K562 (cell line): ENCODE measurements around the gene PPM1E. TPM values are rescaled to one million over a fixed set of nuclear protein-coding genes. Genes with fewer than 3 reads are reported as not detected.

Source experiments
- ATAC-seq: fragments of 200-7000 bp; cut with Tn5 transposase; 3 replicates; pipeline ENCODE4 v1.9.1; 2020; ENCODE audit warnings: moderate library complexity
- BruUV-seq: library from RNA; stranded (reverse); fragments of 400-500 nt; replicated peaks from 2 replicates; lab custom pipeline; 2021; lab: Mats Ljungman, UMichigan
- CTCF ChIA-PET: fragments of 300-600 bp; formaldehyde crosslinking; extraction: SDS; loops from one replicate; lab custom pipeline; 2021; ENCODE audit warnings: low intra/inter-chr PET ratio; lab: Yijun Ruan, JAX
- POLR2A ChIA-PET: fragments of 300-600, 350-650 bp; sonication (Branson Sonifier 250); formaldehyde crosslinking; extraction: SDS; loops from one replicate; lab custom pipeline; 2021; ENCODE audit warnings: antibody characterized with exemption, inconsistent platforms; lab: Yijun Ruan, JAX
- DNase-seq, 4 experiments: peaks; one replicate each; pipeline versions ENCODE4 v3.0.0 to v3.0.0-alpha.2; 2011 to 2018; ENCODE audit warnings: low spot score in 3 of 4, mixed read lengths in 3 of 4; ENCODE audit errors: extremely low read depth in 1 of 4
- FAIRE-seq: peaks from 2 replicates; lab custom pipeline; 2011; peaks lifted over from hg19 to GRCh38; lab: Jason Lieb, UNC
- H2AFZ ChIP-seq: 2 replicates; pipeline ENCODE4 v1.6.0; 2011; ENCODE audit warnings: low read depth, low read length, control low read depth, inconsistent platforms
- H3K27ac ChIP-seq: fragments of 200-600 bp; 3 replicates; pipeline ENCODE4 v1.8.0; 2011; ENCODE audit warnings: low read depth, mild to moderate bottlenecking, control low read depth, inconsistent platforms, low read length, moderate library complexity, mixed read lengths; ENCODE audit errors: extremely low read depth
- H3K27me3 ChIP-seq, 2 experiments: fragments of 300-600 bp in 1 of 2; 2 replicates in 1 of 2; 3 replicates in 1 of 2; pipeline versions ENCODE4 v1.6.0 to v1.8.0; 2011; ENCODE audit warnings: inconsistent platforms in 2 of 2, low read length in 2 of 2, mild to moderate bottlenecking in 1 of 2, mixed read lengths in 1 of 2, moderate library complexity in 1 of 2; ENCODE audit not compliant: control insufficient read depth in 2 of 2, insufficient read depth in 2 of 2
- H3K36me3 ChIP-seq: fragments of 300-600 bp; 3 replicates; pipeline ENCODE4 v1.8.0; 2011; ENCODE audit warnings: mild to moderate bottlenecking, low read length, inconsistent platforms; ENCODE audit not compliant: control insufficient read depth, insufficient read depth
- H3K4me1 ChIP-seq, 2 experiments: fragments of 200-600 bp in 1 of 2; replicated peaks in 1 of 2; 2 replicates in 1 of 2; 3 replicates in 1 of 2; pipeline versions ENCODE4 v1.5.1 to v1.8.0; 2011; ENCODE audit warnings: inconsistent platforms in 2 of 2, low read length in 2 of 2, mild to moderate bottlenecking in 1 of 2, mixed read lengths in 1 of 2, moderate library complexity in 1 of 2; ENCODE audit not compliant: control insufficient read depth in 2 of 2, insufficient read depth in 2 of 2
- H3K4me2 ChIP-seq: 2 replicates; pipeline ENCODE4 v1.6.1; 2011; ENCODE audit warnings: low read length, control low read depth, inconsistent platforms, mixed read lengths; ENCODE audit not compliant: insufficient read depth
- H3K4me3 ChIP-seq: fragments of 200-600 bp; sonication (generic), shearing (Covaris generic); 2 replicates; pipeline ENCODE4 v1.5.1; 2016; ENCODE audit warnings: control low read depth, inconsistent platforms
- H3K79me2 ChIP-seq: fragments of 200-600 bp; 3 replicates; pipeline ENCODE4 v1.8.0; 2011; ENCODE audit warnings: low read length, inconsistent platforms; ENCODE audit not compliant: control insufficient read depth, insufficient read depth
- H3K9ac ChIP-seq, 2 experiments: 2 replicates each; pipeline versions ENCODE4 v1.6.0 to v1.6.1; 2011; ENCODE audit warnings: low read depth in 2 of 2, low read length in 2 of 2, control low read depth in 1 of 2, inconsistent platforms in 1 of 2, mild to moderate bottlenecking in 1 of 2, mixed read lengths in 1 of 2; ENCODE audit not compliant: insufficient read depth in 1 of 2
- H3K9me1 ChIP-seq: one replicate; pipeline ENCODE4 v1.6.0; 2011; ENCODE audit warnings: inconsistent platforms, mild to moderate bottlenecking, low read length, moderate library complexity; ENCODE audit not compliant: control insufficient read depth, insufficient read depth
- H3K9me3 ChIP-seq: replicated peaks from 2 replicates; pipeline ENCODE4 v1.5.1; 2011; ENCODE audit warnings: low read depth, low read length, inconsistent platforms; ENCODE audit not compliant: control insufficient read depth, insufficient read depth
- H4K20me1 ChIP-seq: replicated peaks from 2 replicates; pipeline ENCODE4 v1.6.1; 2011; ENCODE audit warnings: low read length, inconsistent platforms, mixed read lengths; ENCODE audit not compliant: control insufficient read depth, insufficient read depth
- BCOR ChIP-seq: fragments of 450-650 bp; IDR thresholded peaks from 2 replicates; pipeline ENCODE4 v1.6.1; 2016
- HDGF ChIP-seq: fragments of 450-650 bp; IDR thresholded peaks from 2 replicates; pipeline ENCODE4 v1.6.1; 2016
- KHSRP ChIP-seq: fragments of 450-650 bp; IDR thresholded peaks from 2 replicates; pipeline ENCODE4 v1.6.1; 2017
- RFX1 ChIP-seq: fragments of 450-650 bp; IDR thresholded peaks from 2 replicates; pipeline ENCODE4 v1.6.1; 2016; ENCODE audit warnings: mild to moderate bottlenecking, moderate library complexity
- SIRT6 ChIP-seq: IDR thresholded peaks from one replicate; pipeline ENCODE4 v1.6.1; 2012; ENCODE audit warnings: low read depth, mild to moderate bottlenecking, control low read depth, inconsistent platforms, low read length, moderate library complexity
- SNRNP70 ChIP-seq: fragments of 200-400 bp; formaldehyde crosslinking; optimal IDR thresholded peaks from 2 replicates; pipeline ENCODE3; 2017; ENCODE audit warnings: low read depth, low read length
- ZNF561 ChIP-seq: fragments of 450-650 bp; formaldehyde crosslinking; conservative IDR thresholded peaks from 2 replicates; pipeline ENCODE4 v1.4.0; 2020; ENCODE audit warnings: mild to moderate bottlenecking, moderate library complexity
- WGBS: fragments of 100-300 bp; shearing (Covaris generic); methylation state at CpG from one replicate; pipeline ENCODE4 v1.1.6; 2016; ENCODE audit warnings: low coverage, mixed read lengths; ENCODE audit not compliant: insufficient coverage; ENCODE audit errors: missing lambda C conversion rate; 5-methylcytosine and 5-hydroxymethylcytosine counted together
- in situ Hi-C: fragments of 300-500 bp; cut with MboI; formaldehyde crosslinking; loops from 4 replicates; pipeline ENCODE4 v1.15.0; 2018; ENCODE audit warnings: inconsistent platforms, mixed read lengths
- intact Hi-C: fragments of 100-400 bp; cut with micrococcal nuclease; formaldehyde crosslinking; loops from 2 replicates; pipeline ENCODE4 v1.14.2; 2022
- polyA plus RNA-seq, 8 experiments: library from polyadenylated mRNA; depleted of rRNA in 4 of 8; stranded (reverse) in 5 of 8; unstranded in 3 of 8; fragments of >200 nt; fragmentation: Nextera tagmentation in 2 of 8; fragmentation: Illumina TruSeq in 1 of 8; extraction: Ambion mirVana in 2 of 8; extraction: Trizol in 1 of 8; gene quantifications; 2 replicates each; pipeline versions ENCODE4 v1.2.1 to v1.2.3, GENCODE V29; 2011 to 2014; ENCODE audit warnings: inconsistent platforms in 1 of 8, missing spikeins in 1 of 8
- total RNA-seq, 7 experiments: library from RNA; depleted of rRNA in 6 of 7; stranded (reverse); fragments of >200 nt in 6 of 7; fragmentation: Illumina TruSeq in 2 of 7; extraction: Trizol in 2 of 7; gene quantifications; 2 replicates each; pipeline versions ENCODE4 v1.2.1 to v1.2.3, GENCODE V29; 2011 to 2021; ENCODE audit warnings: low replicate concordance in 1 of 7
- TF ChIP-seq, protein P1 (sequence below), 3 experiments: fragments of 200-800 bp in 1 of 3; fragments of 250-450 bp in 1 of 3; fragments of 450-650 bp in 1 of 3; sonication (Bioruptor Pico) in 1 of 3; sonication (Bioruptor generic) in 1 of 3; formaldehyde crosslinking in 1 of 3; IDR thresholded peaks; 2 replicates each; pipeline versions ENCODE4 v1.6.1 to v1.8.0; 2016 to 2022; ENCODE audit warnings: mild to moderate bottlenecking in 2 of 3, missing genetic modification characterization in 2 of 3, missing compliant biosample characterization in 1 of 3, moderate library complexity in 1 of 3
- TF ChIP-seq, protein P2 (sequence below): fragments of 250-450 bp; sonication (Bioruptor Pico); IDR thresholded peaks from 2 replicates; pipeline ENCODE4 v1.5.0; 2021; ENCODE audit warnings: mild to moderate bottlenecking, moderate library complexity
- TF ChIP-seq, protein P3 (sequence below): fragments of 250-450 bp; sonication (Bioruptor Pico); IDR thresholded peaks from 2 replicates; pipeline ENCODE4 v1.5.1; 2021; ENCODE audit warnings: mild to moderate bottlenecking
- TF ChIP-seq, protein P4 (sequence below): sonication (generic); formaldehyde crosslinking; IDR thresholded peaks from 2 replicates; pipeline ENCODE4 v1.8.1; 2023; ENCODE audit warnings: mild to moderate bottlenecking, missing genetic modification reagents
- TF ChIP-seq, protein P5 (sequence below): fragments of 450-650 bp; formaldehyde crosslinking; IDR thresholded peaks from 2 replicates; pipeline ENCODE4 v1.4.0; 2022; ENCODE audit warnings: mild to moderate bottlenecking, moderate library complexity

Gene PPM1E
- total and polyA plus RNA-seq, 9 of the 15 experiments (the other 6 are each of a cell fraction or from before 2014, with no cell fraction given) = 1.0 to 5.7 (median 4.7) TPM

DNA sequence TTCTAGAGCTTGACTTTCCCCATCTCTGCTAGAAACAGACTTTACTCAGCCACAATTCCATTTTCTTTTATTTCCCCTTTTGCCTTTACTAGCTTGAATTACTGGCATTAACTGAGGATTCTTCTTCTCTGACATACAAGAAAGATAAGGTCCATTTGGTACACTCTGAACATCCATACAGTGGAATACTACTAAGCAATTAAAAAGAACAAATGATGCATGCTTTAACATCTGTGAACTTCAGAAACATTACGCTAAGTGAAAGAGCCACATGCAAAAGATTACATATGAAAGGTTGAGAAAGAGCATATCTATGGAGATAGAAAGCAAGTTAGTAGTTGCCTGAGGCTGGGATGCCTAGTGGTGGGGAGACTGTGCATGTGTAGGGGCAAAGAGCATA lies 130.9 kb downstream of the PPM1E start:
- H3K9me3 ChIP-seq = peaks cover 2% of the 10 kb centered on the region; the same call in 1 of the 2 replicates
- no peak overlapping the region for H2AFZ ChIP-seq
- no peaks in the 10 kb centered on the region for H3K27me3 ChIP-seq
- intact Hi-C loops = no loop called here
- H3K36me3 ChIP-seq = no peaks in the 10 kb centered on the region
- no peaks in the 10 kb centered on the region for H3K79me2 ChIP-seq
- 11% methylated on average over 1 of the region's 1 CpG for WGBS
- no peak overlapping the region for H3K9ac ChIP-seq
- H3K4me1 ChIP-seq = no peaks in the 10 kb centered on the region
- ATAC-seq = no peak
- DNase-seq = no peak
- POLR2A ChIA-PET = interaction anchor here (2.0 kb wide), 1 partner anchor 10 kb away, joined by 4 read pairs; no protein-coding TSS in a partner anchor
- no peak overlapping the region for H3K4me2 ChIP-seq
- H3K9me1 ChIP-seq = no peaks in the 10 kb centered on the region
- no peaks in the 10 kb centered on the region for H4K20me1 ChIP-seq
- H3K4me3 ChIP-seq = no peak overlapping the region
- no peak overlapping the region for H3K27ac ChIP-seq
- CTCF ChIA-PET = no interaction called here
- in situ Hi-C loops = no loop called here
- FAIRE-seq = no peak
- BruUV-seq = no TSS peak
- TF ChIP-seq RFX1 (no peak), HDGF (no peak), SNRNP70 (no peak), BCOR (no peak), KHSRP (no peak), SIRT6 (no peak), ZNF561 (CRISPR knock-in tag) (no peak)
- TF ChIP-seq, protein P1, sequence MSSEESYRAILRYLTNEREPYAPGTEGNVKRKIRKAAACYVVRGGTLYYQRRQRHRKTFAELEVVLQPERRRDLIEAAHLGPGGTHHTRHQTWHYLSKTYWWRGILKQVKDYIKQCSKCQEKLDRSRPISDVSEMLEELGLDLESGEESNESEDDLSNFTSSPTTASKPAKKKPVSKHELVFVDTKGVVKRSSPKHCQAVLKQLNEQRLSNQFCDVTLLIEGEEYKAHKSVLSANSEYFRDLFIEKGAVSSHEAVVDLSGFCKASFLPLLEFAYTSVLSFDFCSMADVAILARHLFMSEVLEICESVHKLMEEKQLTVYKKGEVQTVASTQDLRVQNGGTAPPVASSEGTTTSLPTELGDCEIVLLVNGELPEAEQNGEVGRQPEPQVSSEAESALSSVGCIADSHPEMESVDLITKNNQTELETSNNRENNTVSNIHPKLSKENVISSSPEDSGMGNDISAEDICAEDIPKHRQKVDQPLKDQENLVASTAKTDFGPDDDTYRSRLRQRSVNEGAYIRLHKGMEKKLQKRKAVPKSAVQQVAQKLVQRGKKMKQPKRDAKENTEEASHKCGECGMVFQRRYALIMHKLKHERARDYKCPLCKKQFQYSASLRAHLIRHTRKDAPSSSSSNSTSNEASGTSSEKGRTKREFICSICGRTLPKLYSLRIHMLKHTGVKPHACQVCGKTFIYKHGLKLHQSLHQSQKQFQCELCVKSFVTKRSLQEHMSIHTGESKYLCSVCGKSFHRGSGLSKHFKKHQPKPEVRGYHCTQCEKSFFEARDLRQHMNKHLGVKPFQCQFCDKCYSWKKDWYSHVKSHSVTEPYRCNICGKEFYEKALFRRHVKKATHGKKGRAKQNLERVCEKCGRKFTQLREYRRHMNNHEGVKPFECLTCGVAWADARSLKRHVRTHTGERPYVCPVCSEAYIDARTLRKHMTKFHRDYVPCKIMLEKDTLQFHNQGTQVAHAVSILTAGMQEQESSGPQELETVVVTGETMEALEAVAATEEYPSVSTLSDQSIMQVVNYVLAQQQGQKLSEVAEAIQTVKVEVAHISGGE (CRISPR knock-in tag; IDR thresholded peaks at IDR 0.05) = peak in 1 of 3 experiments; percentile 77; a peak in 1 of 6 replicates
- TF ChIP-seq, protein P2, sequence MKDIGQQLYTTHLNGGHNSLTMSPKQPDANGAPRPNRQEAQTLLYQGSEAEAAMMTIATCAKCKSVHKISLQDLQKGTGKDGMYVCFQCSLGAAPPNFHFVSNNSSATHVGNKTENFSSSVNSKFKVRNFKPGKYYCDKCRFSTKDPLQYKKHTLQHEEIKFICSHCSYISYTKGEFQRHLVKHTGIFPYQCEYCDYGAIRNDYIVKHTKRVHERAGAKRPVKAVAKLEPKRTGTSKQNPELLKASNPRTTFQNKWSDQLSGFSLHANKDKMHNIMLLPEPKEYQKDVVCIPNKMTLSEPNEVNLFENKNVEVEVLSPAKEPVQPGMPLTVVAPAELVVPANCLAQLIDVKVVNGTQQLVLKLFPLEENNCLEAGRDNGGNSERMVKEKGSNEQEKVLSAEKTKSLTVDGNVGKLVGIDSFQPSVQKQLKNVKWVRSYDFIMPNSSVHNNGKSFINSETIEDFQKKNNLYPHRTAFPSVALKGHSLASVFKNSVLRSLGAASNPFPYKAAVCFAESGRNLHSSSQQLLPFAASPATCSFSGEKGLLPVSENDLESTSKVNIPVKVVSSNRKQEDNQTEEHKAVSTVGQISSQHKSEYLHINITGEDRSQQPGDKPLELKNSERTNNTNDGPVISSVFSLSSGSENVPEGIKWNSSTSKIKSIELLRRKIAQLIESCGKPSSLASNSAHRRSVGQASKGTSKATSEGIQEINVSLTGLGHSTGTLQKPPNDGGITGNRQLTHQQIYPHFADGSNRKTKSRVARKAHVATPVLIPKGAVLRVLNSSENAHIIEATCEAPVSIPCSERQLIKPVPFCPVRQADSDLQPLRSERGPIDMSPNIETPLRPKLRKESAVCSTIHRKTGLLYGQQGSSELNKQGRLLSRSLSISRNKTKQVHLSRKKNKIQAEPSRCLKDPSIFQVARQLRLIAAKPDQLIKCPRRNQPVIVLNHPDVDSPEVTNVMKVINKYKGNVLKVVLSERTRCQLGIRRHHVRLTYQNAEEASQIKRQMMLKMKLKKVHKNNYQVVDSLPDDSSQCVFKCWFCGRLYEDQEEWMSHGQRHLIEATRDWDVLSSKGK (CRISPR knock-in tag) = no peak
- TF ChIP-seq, protein P3, sequence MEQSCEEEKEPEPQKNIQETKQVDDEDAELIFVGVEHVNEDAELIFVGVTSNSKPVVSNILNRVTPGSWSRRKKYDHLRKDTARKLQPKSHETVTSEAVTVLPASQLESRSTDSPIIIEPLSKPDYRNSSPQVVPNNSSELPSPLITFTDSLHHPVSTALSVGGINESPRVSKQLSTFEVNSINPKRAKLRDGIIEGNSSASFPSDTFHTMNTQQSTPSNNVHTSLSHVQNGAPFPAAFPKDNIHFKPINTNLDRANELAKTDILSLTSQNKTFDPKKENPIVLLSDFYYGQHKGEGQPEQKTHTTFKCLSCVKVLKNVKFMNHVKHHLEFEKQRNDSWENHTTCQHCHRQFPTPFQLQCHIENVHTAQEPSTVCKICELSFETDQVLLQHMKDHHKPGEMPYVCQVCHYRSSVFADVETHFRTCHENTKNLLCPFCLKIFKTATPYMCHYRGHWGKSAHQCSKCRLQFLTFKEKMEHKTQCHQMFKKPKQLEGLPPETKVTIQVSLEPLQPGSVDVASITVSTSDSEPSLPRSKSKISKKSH (CRISPR knock-in tag) = no peak
- TF ChIP-seq, protein P4, sequence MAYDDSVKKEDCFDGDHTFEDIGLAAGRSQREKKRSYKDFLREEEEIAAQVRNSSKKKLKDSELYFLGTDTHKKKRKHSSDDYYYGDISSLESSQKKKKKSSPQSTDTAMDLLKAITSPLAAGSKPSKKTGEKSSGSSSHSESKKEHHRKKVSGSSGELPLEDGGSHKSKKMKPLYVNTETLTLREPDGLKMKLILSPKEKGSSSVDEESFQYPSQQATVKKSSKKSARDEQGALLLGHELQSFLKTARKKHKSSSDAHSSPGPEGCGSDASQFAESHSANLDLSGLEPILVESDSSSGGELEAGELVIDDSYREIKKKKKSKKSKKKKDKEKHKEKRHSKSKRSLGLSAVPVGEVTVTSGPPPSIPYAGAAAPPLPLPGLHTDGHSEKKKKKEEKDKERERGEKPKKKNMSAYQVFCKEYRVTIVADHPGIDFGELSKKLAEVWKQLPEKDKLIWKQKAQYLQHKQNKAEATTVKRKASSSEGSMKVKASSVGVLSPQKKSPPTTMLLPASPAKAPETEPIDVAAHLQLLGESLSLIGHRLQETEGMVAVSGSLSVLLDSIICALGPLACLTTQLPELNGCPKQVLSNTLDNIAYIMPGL = no peak
- TF ChIP-seq, protein P5, sequence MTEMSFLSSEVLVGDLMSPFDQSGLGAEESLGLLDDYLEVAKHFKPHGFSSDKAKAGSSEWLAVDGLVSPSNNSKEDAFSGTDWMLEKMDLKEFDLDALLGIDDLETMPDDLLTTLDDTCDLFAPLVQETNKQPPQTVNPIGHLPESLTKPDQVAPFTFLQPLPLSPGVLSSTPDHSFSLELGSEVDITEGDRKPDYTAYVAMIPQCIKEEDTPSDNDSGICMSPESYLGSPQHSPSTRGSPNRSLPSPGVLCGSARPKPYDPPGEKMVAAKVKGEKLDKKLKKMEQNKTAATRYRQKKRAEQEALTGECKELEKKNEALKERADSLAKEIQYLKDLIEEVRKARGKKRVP (CRISPR knock-in tag) = no peak
